ENCODE measurements around the gene IRX1.

The IRX1 gene

GRCh38 chr5:3595006-3595961 lies at the start of gene IRX1:
Gene IRX1 (plus strand): TSS chr5:3595832. CDS start chr5:3596106, 274 bp downstream.
- Mint-ChIP-seq H3K9me3 (no peaks in the 10 kb centered on the region), H3K27me3 (peaks cover 82% of the 10 kb centered on the region), H3K4me3 (no peak within 1 kb of the TSS), H3K4me1 (ENCODE audit: low read depth) (peaks cover 13% of the 10 kb centered on the region), H3K36me3 (ENCODE audit: low read depth) (no peaks in the 10 kb centered on the region), H3K27ac (no peak within 1 kb of the TSS)
- DNase-seq = no peak

- Mint-ChIP-seq H3K9me3 (peaks cover 15% of the 10 kb centered on the region), H3K27me3 (no peaks in the 10 kb centered on the region), H3K36me3 (ENCODE audit: low read depth) (no peaks in the 10 kb centered on the region), H3K27ac (no peak overlapping the region), H3K4me3 (no peak overlapping the region), H3K4me1 (ENCODE audit: low read depth) (no peaks in the 10 kb centered on the region)
- DNase-seq = no peak
Measured at GRCh38 chr5:3546028-3546427, 49.6 kb upstream of the IRX1 start.

GRCh38 chr5:3564116-3564515 lies 31.5 kb upstream of the IRX1 start:
- H3K36me3 Mint-ChIP-seq (ENCODE audit: low read depth) = no peaks in the 10 kb centered on the region
- H3K9me3 Mint-ChIP-seq = peaks cover 12% of the 10 kb centered on the region
- H3K4me1 Mint-ChIP-seq (ENCODE audit: low read depth) = no peaks in the 10 kb centered on the region

GRCh38 chr5:3564827-3565518 lies 30.7 kb upstream of the IRX1 start:
- no peak overlapping the region for H3K27ac Mint-ChIP-seq
- H3K4me1 Mint-ChIP-seq (ENCODE audit: low read depth) = no peaks in the 10 kb centered on the region
- no peak overlapping the region for H3K4me3 Mint-ChIP-seq

More at GRCh38 chr5:3564116-3564515, 31.5 kb upstream of the IRX1 start:
- Mint-ChIP-seq H3K4me3 (no peak overlapping the region), H3K27ac (no peak overlapping the region), H3K27me3 (no peaks in the 10 kb centered on the region)
- DNase-seq = no peak

GRCh38 chr5:3584724-3585531 lies 10.7 kb upstream of the IRX1 start:
- Mint-ChIP-seq H3K36me3 (ENCODE audit: low read depth) (no peaks in the 10 kb centered on the region), H3K4me1 (ENCODE audit: low read depth) (no peaks in the 10 kb centered on the region), H3K27me3 (peaks cover 45% of the 10 kb centered on the region), H3K27ac (no peak overlapping the region), H3K9me3 (peaks cover 4% of the 10 kb centered on the region), H3K4me3 (no peak overlapping the region)
- no peak for DNase-seq

More at GRCh38 chr5:3564827-3565518, 30.7 kb upstream of the IRX1 start:
- Mint-ChIP-seq H3K27me3 (no peaks in the 10 kb centered on the region), H3K36me3 (ENCODE audit: low read depth) (no peaks in the 10 kb centered on the region), H3K9me3 (peaks cover 12% of the 10 kb centered on the region)
- no peak for DNase-seq

- H3K27me3 Mint-ChIP-seq = peaks cover 84% of the 10 kb centered on the region
- DNase-seq = no peak
- no peak overlapping the region for H3K4me3 Mint-ChIP-seq
- no peak overlapping the region for H3K27ac Mint-ChIP-seq
- H3K36me3 Mint-ChIP-seq (ENCODE audit: low read depth) = no peaks in the 10 kb centered on the region
- H3K9me3 Mint-ChIP-seq = no peaks in the 10 kb centered on the region
- peaks cover 7% of the 10 kb centered on the region for H3K4me1 Mint-ChIP-seq (ENCODE audit: low read depth)
Measured at GRCh38 chr5:3590161-3590966, 5.3 kb upstream of the IRX1 start.

GRCh38 chr5:3590967-3591900 lies 4.4 kb upstream of the IRX1 start:
- H3K36me3 Mint-ChIP-seq (ENCODE audit: low read depth) = no peaks in the 10 kb centered on the region
- H3K27me3 Mint-ChIP-seq = peaks cover 83% of the 10 kb centered on the region
- DNase-seq = no peak

GRCh38 chr5:3592298-3592697 lies 3.3 kb upstream of the IRX1 start:
- DNase-seq = no peak
- H3K9me3 Mint-ChIP-seq = no peaks in the 10 kb centered on the region
- H3K4me3 Mint-ChIP-seq = no peak overlapping the region
- peaks cover 82% of the 10 kb centered on the region for H3K27me3 Mint-ChIP-seq
- no peaks in the 10 kb centered on the region for H3K36me3 Mint-ChIP-seq (ENCODE audit: low read depth)
- peaks cover 10% of the 10 kb centered on the region for H3K4me1 Mint-ChIP-seq (ENCODE audit: low read depth)
- H3K27ac Mint-ChIP-seq = no peak overlapping the region

More at GRCh38 chr5:3590967-3591900, 4.4 kb upstream of the IRX1 start:
- Mint-ChIP-seq H3K27ac (no peak overlapping the region), H3K9me3 (no peaks in the 10 kb centered on the region), H3K4me1 (ENCODE audit: low read depth) (peaks cover 7% of the 10 kb centered on the region), H3K4me3 (no peak overlapping the region)

- Mint-ChIP-seq H3K4me3 (no peak overlapping the region), H3K4me1 (ENCODE audit: low read depth) (peaks cover 11% of the 10 kb centered on the region), H3K27ac (no peak overlapping the region), H3K9me3 (no peaks in the 10 kb centered on the region), H3K27me3 (peaks cover 84% of the 10 kb centered on the region), H3K36me3 (ENCODE audit: low read depth) (no peaks in the 10 kb centered on the region)
- DNase-seq = no peak
Measured at GRCh38 chr5:3593771-3594509, 1.7 kb upstream of the IRX1 start.

GRCh38 chr5:3594510-3595005 lies 1.1 kb upstream of the IRX1 start:
- no peak for DNase-seq
- H3K4me1 Mint-ChIP-seq (ENCODE audit: low read depth) = peaks cover 13% of the 10 kb centered on the region
- H3K4me3 Mint-ChIP-seq = no peak overlapping the region
- no peaks in the 10 kb centered on the region for H3K36me3 Mint-ChIP-seq (ENCODE audit: low read depth)
- H3K9me3 Mint-ChIP-seq = no peaks in the 10 kb centered on the region
- H3K27ac Mint-ChIP-seq = no peak overlapping the region
- peaks cover 84% of the 10 kb centered on the region for H3K27me3 Mint-ChIP-seq

GRCh38 chr5:3596261-3596825 lies 711 bp downstream of the IRX1 start:
- Mint-ChIP-seq H3K36me3 (ENCODE audit: low read depth) (no peaks in the 10 kb centered on the region), H3K27ac (no peak overlapping the region), H3K4me3 (no peak overlapping the region), H3K9me3 (no peaks in the 10 kb centered on the region), H3K27me3 (peaks cover 82% of the 10 kb centered on the region), H3K4me1 (ENCODE audit: low read depth) (peaks cover 10% of the 10 kb centered on the region)
- DNase-seq = no peak

- no peak overlapping the region for H3K4me3 Mint-ChIP-seq
- H3K4me1 Mint-ChIP-seq (ENCODE audit: low read depth) = peaks cover 11% of the 10 kb centered on the region
- DNase-seq = no peak
- H3K36me3 Mint-ChIP-seq (ENCODE audit: low read depth) = no peaks in the 10 kb centered on the region
- no peaks in the 10 kb centered on the region for H3K9me3 Mint-ChIP-seq
- peaks cover 83% of the 10 kb centered on the region for H3K27me3 Mint-ChIP-seq
- peak overlapping the region; percentile 40 for H3K27ac Mint-ChIP-seq
Measured at GRCh38 chr5:3596857-3597166, 1.2 kb downstream of the IRX1 start.

Data from activated T-cell treated with anti-CD3 and anti-CD28 coated beads, Interleukin-2, amount 50 U/mL, for 24 hours (primary cell).